Inferior parietal cortex (tissue), 1 donor: Measurements from ENCODE around the gene GPC5.

Source experiments
- DNase-seq: peaks from one replicate; pipeline ENCODE4 v3.0.0-alpha.2; 2016; ENCODE audit errors: extremely low spot score

The GPC5 gene

GRCh38 chr13:91454666-91455065 lies 56.2 kb downstream of the GPC5 start:
- DNase-seq = no peak

- no peak for DNase-seq
Measured at GRCh38 chr13:91456837-91457236, 58.4 kb downstream of the GPC5 start.

GRCh38 chr13:91459485-91459884 lies 61.1 kb downstream of the GPC5 start:
- no peak for DNase-seq

- no peak for DNase-seq
Measured at GRCh38 chr13:91464336-91464735, 65.9 kb downstream of the GPC5 start.

- DNase-seq = no peak
Measured at GRCh38 chr13:91467236-91467635, 68.8 kb downstream of the GPC5 start.

GRCh38 chr13:91468301-91468700 lies 69.9 kb downstream of the GPC5 start:
- no peak for DNase-seq

GRCh38 chr13:91470084-91470621 lies 71.7 kb downstream of the GPC5 start:
- no peak for DNase-seq

- no peak for DNase-seq
Measured at GRCh38 chr13:91470681-91471080, 72.3 kb downstream of the GPC5 start.

GRCh38 chr13:91482427-91482826 lies 84.0 kb downstream of the GPC5 start:
- no peak for DNase-seq

GRCh38 chr13:91491980-91492379 lies 93.6 kb downstream of the GPC5 start:
- DNase-seq = no peak

- DNase-seq = no peak
Measured at GRCh38 chr13:91493442-91493841, 95.0 kb downstream of the GPC5 start.

- no peak for DNase-seq
Measured at GRCh38 chr13:91498298-91498697, 99.9 kb downstream of the GPC5 start.

GRCh38 chr13:91504216-91504615 lies 105.8 kb downstream of the GPC5 start:
- DNase-seq = no peak

- DNase-seq = no peak
Measured at GRCh38 chr13:91506759-91507158, 108.3 kb downstream of the GPC5 start.

- no peak for DNase-seq
Measured at GRCh38 chr13:91510058-91510457, 111.6 kb downstream of the GPC5 start.

- no peak for DNase-seq
Measured at GRCh38 chr13:91513790-91514189, 115.4 kb downstream of the GPC5 start.

- no peak for DNase-seq
Measured at GRCh38 chr13:91516799-91517198, 118.4 kb downstream of the GPC5 start.

GRCh38 chr13:91520952-91521351 lies 122.5 kb downstream of the GPC5 start:
- DNase-seq = no peak

- DNase-seq = no peak
Measured at GRCh38 chr13:91523116-91523515, 124.7 kb downstream of the GPC5 start.

- DNase-seq = no peak
Measured at GRCh38 chr13:91526543-91527033, 128.2 kb downstream of the GPC5 start.

GRCh38 chr13:91529739-91530482 lies 131.5 kb downstream of the GPC5 start:
- no peak for DNase-seq

GRCh38 chr13:91531646-91532045 lies 133.2 kb downstream of the GPC5 start:
- DNase-seq = no peak

GRCh38 chr13:91533354-91533753 lies 134.9 kb downstream of the GPC5 start:
- no peak for DNase-seq

GRCh38 chr13:91534996-91535395 lies 136.6 kb downstream of the GPC5 start:
- no peak for DNase-seq
